NCI-H1092 (cell line): Measurements from ENCODE around the gene CNTNAP2.

Source experiments
- DNase-seq: peaks from one replicate; lab custom pipeline; 2025; lab: John Stamatoyannopoulos, UW

The CNTNAP2 gene

GRCh38 chr7:147941381-147941780, 1824.8 kb downstream of the CNTNAP2 start:
- no peak for DNase-seq

DNA sequence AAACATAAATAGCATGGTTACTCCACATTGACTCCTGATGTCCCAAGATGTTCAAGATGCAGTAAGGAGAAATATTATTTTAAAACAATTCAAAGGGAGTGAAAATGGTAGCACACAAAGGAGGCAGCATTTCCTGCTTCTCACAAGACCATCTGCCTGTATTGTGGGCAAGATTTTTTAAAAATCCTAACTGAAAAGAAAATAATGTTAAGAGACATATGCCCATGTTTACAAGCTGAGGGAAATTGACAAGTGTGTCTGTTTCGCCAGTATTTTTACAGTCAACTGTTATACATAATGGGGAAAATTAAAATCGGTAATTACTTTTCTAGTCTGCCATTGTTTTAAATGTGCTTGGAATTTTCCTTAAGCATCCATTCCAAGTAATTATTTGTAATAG, 1827.7 kb downstream of the CNTNAP2 start:
- DNase-seq = no peak

DNA sequence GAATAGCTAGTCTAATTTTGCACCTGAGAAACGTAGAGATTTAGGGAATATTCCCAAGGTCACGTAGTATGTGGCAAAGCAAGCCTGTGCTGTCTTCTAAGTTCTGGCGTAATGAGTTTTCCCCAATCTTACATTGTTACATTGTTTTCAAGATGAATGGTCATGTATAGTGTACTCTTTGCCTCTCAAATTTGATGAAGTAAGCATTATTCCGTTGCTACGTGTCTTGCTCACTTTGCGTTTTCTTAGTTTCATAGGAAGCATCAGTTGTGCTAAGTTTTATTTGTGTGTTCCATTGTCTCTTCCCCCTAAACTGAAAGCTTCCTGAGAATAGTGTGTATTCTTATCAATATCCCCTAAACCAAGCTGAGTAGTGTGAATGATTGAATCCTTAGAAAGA, 1836.3 kb downstream of the CNTNAP2 start:
- DNase-seq = no peak

- no peak for DNase-seq
Observed at GRCh38 chr7:147968046-147968610, 1851.5 kb downstream of the CNTNAP2 start.

GRCh38 chr7:147971606-147972110, 1855.1 kb downstream of the CNTNAP2 start:
- DNase-seq = no peak

DNA sequence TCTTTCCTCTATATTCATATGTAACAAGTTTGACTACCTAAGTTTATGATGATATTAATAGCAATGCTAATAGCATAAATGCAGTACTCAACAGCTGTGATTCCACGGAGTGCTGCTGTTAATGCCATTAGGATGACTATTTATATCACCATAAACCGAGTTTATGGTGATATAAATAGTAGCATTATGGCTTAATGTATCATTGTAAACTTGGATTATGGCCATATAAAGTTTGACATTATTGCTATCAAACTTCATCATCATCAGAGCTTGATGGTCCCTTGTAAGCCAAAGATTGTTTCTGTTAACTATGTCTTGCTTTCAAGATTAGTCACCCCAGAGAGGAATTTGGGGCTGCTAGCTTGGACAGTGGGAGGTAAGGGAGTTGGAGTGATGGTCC, 1861.6 kb downstream of the CNTNAP2 start:
- no peak for DNase-seq

DNA sequence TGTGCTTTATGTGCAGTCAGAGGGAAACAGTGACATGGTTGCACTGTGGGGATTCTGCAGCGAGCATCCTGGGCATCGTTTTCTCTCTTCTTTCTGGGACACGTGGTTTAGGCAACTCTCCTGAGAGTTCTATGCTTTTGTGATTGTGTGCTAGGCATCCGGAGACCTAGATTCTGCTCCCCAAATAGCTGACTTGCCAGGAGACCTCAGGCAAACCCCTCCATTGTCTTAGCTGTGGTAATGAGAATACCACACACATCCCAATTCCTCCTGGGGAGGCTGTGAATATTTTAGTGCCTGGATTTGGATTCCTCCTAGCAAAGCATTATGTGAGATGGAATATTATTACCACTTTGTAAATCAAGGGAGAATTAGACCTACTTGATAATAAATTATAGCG, 1862.0 kb downstream of the CNTNAP2 start:
- no peak for DNase-seq

GRCh38 chr7:147980826-147981813, 1864.5 kb downstream of the CNTNAP2 start:
- no peak for DNase-seq

DNA sequence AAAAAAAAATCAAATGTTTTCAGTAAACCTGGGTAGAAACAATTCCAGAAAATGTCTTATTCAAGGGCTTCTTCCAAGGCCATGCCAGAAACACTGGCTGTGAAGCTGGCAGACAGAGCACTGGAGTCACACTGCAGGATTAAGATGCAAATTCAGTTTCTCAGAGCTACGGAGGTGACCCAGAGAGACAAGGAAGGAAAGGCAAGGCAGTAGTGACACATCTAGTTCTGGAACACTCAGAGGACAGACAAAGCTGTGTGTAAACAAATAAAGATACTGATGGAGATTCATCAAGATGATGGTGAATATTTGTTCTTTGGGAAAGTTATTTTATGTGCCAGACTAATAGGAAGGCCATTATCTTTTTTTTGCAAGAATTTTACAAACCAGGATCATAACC, 1865.7 kb downstream of the CNTNAP2 start:
- DNase-seq = no peak

DNA sequence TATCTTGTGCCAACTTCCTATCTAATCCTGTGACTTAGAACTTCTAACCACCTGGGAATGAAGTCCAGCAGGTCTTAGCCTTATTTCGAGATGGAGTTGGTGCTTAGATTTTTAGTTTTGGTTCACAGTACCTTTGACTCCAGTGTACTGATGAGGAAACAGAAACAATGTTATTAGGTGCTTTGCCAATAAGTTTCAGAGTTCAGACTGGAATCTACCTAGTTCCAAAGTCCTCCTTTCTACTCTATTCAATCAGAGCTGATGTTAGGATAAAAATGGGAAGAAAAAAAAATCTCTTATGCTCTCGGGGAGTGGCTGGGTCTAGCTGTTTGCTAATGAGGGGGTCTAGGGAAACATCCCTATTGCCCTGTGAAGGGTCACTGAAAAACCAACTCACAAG, 1867.7 kb downstream of the CNTNAP2 start:
- DNase-seq = no peak

DNA sequence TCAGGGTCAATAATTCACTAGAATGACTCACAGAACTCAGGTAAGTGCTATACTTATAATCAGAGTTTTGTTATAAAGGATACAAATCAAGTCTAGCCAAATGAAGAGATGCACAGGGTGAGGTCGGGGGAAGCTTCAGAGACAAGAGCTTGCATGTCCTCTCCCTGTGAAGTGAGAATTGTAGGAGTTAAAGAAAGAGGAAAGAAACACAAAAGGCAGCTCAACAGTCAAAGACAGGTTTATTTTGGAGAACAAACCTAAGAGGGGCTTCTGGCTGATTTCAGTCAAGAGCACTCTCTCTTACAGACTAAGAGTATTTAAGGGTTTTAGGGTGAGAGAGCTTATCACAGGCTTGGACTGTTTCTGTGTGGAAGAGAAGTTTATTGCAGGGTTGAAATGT, 1873.5 kb downstream of the CNTNAP2 start:
- no peak for DNase-seq

DNA sequence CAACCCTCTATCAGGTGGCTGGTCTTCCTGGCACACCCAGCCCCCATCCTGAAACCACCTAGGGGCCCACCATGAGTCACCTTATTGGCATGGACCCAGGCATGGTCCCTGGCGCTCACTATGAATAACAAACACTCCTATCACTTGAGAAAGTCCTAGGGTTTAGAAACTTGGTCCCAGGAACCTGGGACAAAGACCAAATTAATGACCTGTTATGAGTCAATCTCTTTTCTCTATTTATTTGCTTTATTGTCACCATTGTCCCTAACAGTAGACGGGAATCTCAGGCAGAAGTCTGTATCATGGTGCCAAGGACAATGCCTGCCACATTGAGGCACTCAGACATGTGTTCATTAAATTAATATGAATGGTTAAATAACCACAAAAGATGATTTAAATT, 1874.3 kb downstream of the CNTNAP2 start:
- no peak for DNase-seq

DNA sequence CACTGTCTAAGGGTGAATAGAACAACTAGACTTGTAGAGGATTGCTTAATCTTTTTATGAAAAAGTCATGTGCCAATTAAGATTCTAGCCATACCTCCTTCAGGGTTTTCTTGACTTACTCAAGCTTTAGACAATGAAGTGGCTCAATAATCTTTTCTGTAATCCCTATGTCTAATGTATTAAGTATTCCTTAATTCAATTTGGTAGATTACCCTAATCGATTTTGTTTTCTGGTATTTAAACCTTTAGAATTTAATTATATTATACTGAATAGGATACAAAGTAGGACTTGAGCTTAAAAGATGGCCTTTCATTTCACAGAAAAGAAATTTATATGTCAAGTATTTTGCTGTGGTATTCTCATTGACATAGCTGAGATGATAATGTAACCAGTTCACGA, 1876.1 kb downstream of the CNTNAP2 start:
- no peak for DNase-seq

DNA sequence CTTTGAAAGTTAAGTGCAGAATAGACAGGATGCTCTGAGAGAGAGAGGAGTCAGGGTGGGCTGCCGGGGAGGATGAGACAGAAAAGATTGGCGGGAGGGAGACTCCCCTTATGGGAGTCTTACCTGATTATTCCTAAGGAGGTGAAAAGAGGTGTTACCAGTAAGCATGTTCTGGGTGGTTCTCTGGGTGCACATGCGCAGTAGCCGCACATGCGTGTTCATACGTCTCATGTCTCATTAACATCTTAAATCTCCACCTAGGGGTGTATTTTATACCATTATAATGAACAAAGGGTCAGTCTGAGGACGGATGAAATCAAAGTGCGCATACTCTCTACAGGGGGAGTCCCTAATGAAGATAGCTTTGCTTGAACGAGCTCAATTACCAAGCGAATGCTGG, 1881.0 kb downstream of the CNTNAP2 start:
- no peak for DNase-seq

DNA sequence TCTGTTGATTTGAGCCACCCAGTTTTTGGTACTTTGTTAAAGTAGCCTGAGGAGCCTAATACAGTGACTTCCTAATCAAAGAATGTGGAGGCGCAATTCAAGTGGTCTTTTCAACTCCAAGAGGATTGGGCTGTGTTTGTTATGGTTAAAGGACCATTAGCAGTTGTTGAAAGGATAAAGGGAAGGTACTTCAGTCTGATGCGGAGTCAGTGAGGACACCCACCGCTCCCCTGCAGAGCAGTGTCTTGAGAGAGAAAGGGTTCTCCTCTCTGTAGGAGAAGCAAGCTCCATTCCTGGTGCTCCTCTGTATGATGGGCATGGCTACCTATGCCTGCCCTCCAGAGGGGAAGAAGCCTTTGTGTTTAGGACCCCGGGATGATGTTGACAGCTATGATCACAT, 1883.4 kb downstream of the CNTNAP2 start:
- no peak for DNase-seq

- DNase-seq = no peak
Observed at GRCh38 chr7:148011753-148012152, 1895.2 kb downstream of the CNTNAP2 start.

GRCh38 chr7:148014001-148014400, 1897.4 kb downstream of the CNTNAP2 start:
- no peak for DNase-seq

DNA sequence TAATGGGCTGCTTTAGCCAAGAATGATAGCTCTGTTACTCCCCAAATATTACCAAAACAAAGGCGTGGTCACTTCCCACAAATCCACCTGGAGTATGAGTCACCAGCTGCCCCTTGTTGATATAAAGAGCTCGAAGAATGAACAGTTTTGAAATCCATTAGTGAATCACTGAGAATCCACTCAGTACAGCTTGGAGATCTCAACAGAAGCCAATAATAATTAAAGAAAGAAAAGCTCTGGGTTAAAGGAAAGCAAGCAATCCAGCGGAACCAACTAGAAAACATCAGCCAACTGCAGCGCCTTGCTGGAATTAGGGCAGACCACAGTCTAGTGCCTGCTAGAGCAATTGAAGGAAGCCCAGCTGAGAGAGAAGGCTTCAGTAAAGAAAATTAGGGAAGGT, 1897.9 kb downstream of the CNTNAP2 start:
- DNase-seq = peak; percentile 50

- DNase-seq = no peak
Observed at GRCh38 chr7:148017126-148017525, 1900.5 kb downstream of the CNTNAP2 start.

DNA sequence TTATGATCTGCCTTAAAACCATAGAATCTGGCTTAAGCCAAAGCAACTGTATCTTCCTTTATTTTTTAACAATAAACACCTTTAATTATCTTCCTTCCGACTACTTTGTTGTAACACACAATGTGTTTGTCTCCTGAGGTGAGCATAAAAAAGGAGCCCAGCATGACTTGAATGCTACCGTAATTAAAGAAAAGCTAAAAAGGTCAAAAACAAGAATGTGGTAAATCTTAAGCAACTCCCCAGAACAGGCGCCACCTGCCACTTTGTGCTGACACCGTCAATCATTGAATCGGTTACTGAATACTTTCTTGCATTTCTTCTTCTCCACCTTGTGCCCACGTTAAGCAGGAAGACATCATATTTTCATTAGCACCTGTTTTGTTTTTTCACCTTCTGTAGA, 1904.1 kb downstream of the CNTNAP2 start:
- no peak for DNase-seq

DNA sequence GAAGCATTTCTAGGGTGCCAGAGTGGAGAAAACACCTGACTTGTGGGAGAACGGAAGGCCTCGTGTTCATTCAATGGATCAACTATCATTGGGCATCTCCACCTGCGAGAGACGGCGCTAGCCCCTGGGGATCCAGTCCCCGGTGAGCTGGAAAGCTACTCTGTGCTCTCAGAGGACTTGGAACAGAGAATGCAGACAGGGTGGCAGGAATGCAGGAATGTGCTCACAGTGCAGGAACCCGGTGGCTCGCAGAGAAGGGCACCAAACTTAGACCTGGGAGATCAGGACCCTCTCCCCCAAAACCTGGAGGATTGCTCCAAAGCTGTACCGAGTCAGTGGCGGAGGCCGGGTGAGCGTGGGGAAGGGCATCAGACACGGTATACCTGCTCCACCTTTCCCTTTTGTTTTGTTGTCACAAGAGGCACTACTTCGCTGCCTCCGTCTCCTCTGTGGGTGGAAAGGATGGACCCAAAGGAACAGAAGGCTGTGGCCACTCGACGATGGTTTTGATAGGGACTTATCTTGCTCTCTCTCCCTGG, 1905.0 kb downstream of the CNTNAP2 start:
- DNase-seq = no peak

- no peak for DNase-seq
Observed at GRCh38 chr7:148022832-148023231, 1906.2 kb downstream of the CNTNAP2 start.

- DNase-seq = no peak
Observed at GRCh38 chr7:148026713-148027112, 1910.1 kb downstream of the CNTNAP2 start.
